ENCODE data around the gene BNIPL.

BNIPL gene

GRCh38 chr1:151026460-151026859, 9.9 kb upstream of the BNIPL start:
- H3K9me3 ChIP-seq, result no peaks in the 10 kb centered on the region
- peaks cover 96% of the 10 kb centered on the region for H3K36me3 ChIP-seq
- no peak overlapping the region for H3K9ac ChIP-seq

GRCh38 chr1:151032164-151032563, 4.2 kb upstream of the BNIPL start:
- no peaks in the 10 kb centered on the region for H4K20me1 ChIP-seq
- peaks cover 94% of the 10 kb centered on the region for H3K36me3 ChIP-seq
- H3K9me3 ChIP-seq, result no peaks in the 10 kb centered on the region
- H3K27me3 ChIP-seq, result no peaks in the 10 kb centered on the region
- no peak overlapping the region for H3K4me2 ChIP-seq
- H3K27ac ChIP-seq, result no peak overlapping the region
- no peak for TF ChIP-seq Cebpa-rat (IDR thresholded peaks at IDR 0.05)
- H3K9ac ChIP-seq, result no peak overlapping the region
- no peak overlapping the region for H3K4me3 ChIP-seq
- no peaks in the 10 kb centered on the region for H3K4me1 ChIP-seq

More at GRCh38 chr1:151026460-151026859, 9.9 kb upstream of the BNIPL start:
- Histone ChIP-seq H3K4me2 (no peak overlapping the region), H3K4me1 (no peaks in the 10 kb centered on the region), H4K20me1 (no peaks in the 10 kb centered on the region), H3K27me3 (no peaks in the 10 kb centered on the region), H3K27ac (no peak overlapping the region), H3K4me3 (no peak overlapping the region)
- TF ChIP-seq Cebpa-rat (IDR thresholded peaks at IDR 0.05), result no peak

DNA sequence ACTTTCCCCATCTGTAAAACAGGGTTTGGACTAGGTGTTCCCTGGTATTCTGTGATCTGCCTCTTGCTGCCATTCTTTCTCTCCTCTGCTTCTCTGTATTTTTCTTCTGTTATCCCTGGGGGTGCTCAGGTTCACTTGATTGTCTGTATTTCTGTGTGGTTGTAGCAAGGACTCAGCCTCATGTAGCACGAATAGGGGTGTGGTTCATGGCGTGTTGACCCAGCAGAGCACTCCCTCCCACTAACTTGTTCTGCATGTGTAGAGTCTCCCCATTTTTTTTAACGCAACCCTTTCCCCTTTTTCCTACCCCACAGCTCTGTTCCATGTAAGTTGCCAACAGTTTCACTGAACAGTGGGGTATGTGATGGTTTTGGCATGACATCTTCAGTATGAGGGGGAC, 1.2 kb upstream of the BNIPL start:
- Histone ChIP-seq H3K9me3 (no peaks in the 10 kb centered on the region), H3K27me3 (no peaks in the 10 kb centered on the region), H3K36me3 (peaks cover 69% of the 10 kb centered on the region), H3K9ac (no peak overlapping the region), H4K20me1 (no peaks in the 10 kb centered on the region), H3K4me1 (no peaks in the 10 kb centered on the region), H3K4me2 (no peak overlapping the region), H3K4me3 (no peak overlapping the region), H3K27ac (no peak overlapping the region)
- no peak for TF ChIP-seq Cebpa-rat (IDR thresholded peaks at IDR 0.05)

- Histone ChIP-seq H3K9ac (no peak overlapping the region), H4K20me1 (no peaks in the 10 kb centered on the region), H3K4me3 (no peak overlapping the region), H3K27me3 (no peaks in the 10 kb centered on the region), H3K36me3 (peaks cover 50% of the 10 kb centered on the region), H3K27ac (no peak overlapping the region), H3K4me1 (no peaks in the 10 kb centered on the region), H3K9me3 (no peaks in the 10 kb centered on the region), H3K4me2 (no peak overlapping the region)
- no peak for TF ChIP-seq Cebpa-rat (IDR thresholded peaks at IDR 0.05)
Measured at GRCh38 chr1:151037032-151037431, 646 bp downstream of the BNIPL start.

GRCh38 chr1:151039521-151039920, 3.1 kb downstream of the BNIPL start:
- H3K4me2 ChIP-seq, result no peak overlapping the region
- peaks cover 41% of the 10 kb centered on the region for H3K36me3 ChIP-seq
- H3K4me3 ChIP-seq, result no peak overlapping the region
- H3K4me1 ChIP-seq, result no peaks in the 10 kb centered on the region
- no peaks in the 10 kb centered on the region for H3K9me3 ChIP-seq
- no peaks in the 10 kb centered on the region for H3K27me3 ChIP-seq
- H3K9ac ChIP-seq, result no peak overlapping the region
- no peak overlapping the region for H3K27ac ChIP-seq
- TF ChIP-seq Cebpa-rat (IDR thresholded peaks at IDR 0.05), result no peak
- no peaks in the 10 kb centered on the region for H4K20me1 ChIP-seq

DNA sequence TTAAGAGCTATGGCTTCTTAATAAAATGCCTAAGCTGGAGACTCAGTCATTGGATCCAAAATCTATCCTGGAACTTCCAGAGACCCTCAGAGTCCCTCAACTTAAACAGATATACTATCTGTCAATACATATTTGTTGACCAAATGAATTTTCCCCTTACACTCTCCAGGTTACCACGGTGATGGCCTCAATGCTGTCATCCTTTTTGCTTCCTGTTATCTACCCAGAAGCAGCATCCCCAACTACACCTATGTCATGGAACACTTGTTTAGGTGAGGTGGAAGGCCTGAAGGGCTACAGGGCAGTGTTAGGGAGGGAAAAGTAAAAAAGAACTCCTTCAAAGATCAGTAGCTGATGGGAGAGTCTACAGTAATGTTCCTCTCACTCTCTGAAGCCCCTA, 6.8 kb downstream of the BNIPL start:
- no peak overlapping the region for H3K27ac ChIP-seq
- H3K9me3 ChIP-seq, result no peaks in the 10 kb centered on the region; the same call in 1 of the 2 replicates
- peaks cover 15% of the 10 kb centered on the region for H3K36me3 ChIP-seq
- H3K4me2 ChIP-seq, result no peak overlapping the region
- H3K27me3 ChIP-seq, result peaks cover 26% of the 10 kb centered on the region
- H4K20me1 ChIP-seq, result peaks cover 25% of the 10 kb centered on the region
- no peak overlapping the region for H3K9ac ChIP-seq
- TF ChIP-seq Cebpa-rat (IDR thresholded peaks at IDR 0.05), result no peak
- H3K4me3 ChIP-seq, result no peak overlapping the region
- H3K4me1 ChIP-seq, result peaks cover 7% of the 10 kb centered on the region; the same call in 1 of the 2 replicates

DNA sequence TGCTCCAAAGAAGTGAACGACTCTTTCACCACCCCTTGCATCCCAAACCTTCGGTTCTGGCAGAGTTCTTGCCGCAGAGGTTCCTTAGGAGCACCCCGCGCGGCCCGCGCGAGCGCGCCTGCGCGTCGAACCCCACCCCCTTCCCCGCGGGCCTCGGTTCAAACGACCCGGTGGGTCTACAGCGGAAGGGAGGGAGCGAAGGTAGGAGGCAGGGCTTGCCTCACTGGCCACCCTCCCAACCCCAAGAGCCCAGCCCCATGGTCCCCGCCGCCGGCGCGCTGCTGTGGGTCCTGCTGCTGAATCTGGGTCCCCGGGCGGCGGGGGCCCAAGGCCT, 11.2 kb downstream of the BNIPL start, which contains the start of gene C1orf56:
Gene C1orf56, plus strand, starts transcription at position 161 of the 334 bp plus-strand sequence. Its CDS starts 97 bp downstream, at position 258.
- H3K36me3 ChIP-seq, result peaks cover 49% of the 10 kb centered on the region
- peaks cover 11% of the 10 kb centered on the region; the same call in 1 of the 2 replicates for H3K4me1 ChIP-seq
- H3K27me3 ChIP-seq, result peaks cover 47% of the 10 kb centered on the region
- H3K4me2 ChIP-seq, result peak within 1 kb of the TSS; percentile 73
- no peak within 1 kb of the TSS for H3K27ac ChIP-seq
- no peak for TF ChIP-seq Cebpa-rat (IDR thresholded peaks at IDR 0.05)
- 0 out of 2 replicates have a peak within 1 kb of the TSS, but pooled peaks have one; percentile 5 for H3K9ac ChIP-seq
- peaks cover 61% of the 10 kb centered on the region for H4K20me1 ChIP-seq
- peak within 1 kb of the TSS; percentile 62 for H3K4me3 ChIP-seq
- peaks cover 5% of the 10 kb centered on the region; the same call in 1 of the 2 replicates for H3K9me3 ChIP-seq

DNA sequence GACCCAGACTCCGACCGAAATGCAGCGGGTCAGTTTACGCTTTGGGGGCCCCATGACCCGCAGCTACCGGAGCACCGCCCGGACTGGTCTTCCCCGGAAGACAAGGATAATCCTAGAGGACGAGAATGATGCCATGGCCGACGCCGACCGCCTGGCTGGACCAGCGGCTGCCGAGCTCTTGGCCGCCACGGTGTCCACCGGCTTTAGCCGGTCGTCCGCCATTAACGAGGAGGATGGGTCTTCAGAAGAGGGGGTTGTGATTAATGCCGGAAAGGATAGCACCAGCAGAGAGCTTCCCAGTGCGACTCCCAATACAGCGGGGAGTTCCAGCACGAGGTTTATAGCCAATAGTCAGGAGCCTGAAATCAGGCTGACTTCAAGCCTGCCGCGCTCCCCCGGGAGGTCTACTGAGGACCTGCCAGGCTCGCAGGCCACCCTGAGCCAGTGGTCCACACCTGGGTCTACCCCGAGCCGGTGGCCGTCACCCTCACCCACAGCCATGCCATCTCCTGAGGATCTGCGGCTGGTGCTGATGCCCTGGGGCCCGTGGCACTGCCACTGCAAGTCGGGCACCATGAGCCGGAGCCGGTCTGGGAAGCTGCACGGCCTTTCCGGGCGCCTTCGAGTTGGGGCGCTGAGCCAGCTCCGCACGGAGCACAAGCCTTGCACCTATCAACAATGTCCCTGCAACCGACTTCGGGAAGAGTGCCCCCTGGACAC, 11.7 kb downstream of the BNIPL start:
- Histone ChIP-seq H3K4me2 (peak overlapping the region; percentile 73), H4K20me1 (peaks cover 65% of the 10 kb centered on the region), H3K9me3 (peaks cover 5% of the 10 kb centered on the region; the same call in 1 of the 2 replicates), H3K36me3 (peaks cover 52% of the 10 kb centered on the region), H3K4me3 (peak overlapping the region; percentile 62), H3K27me3 (peaks cover 47% of the 10 kb centered on the region), H3K27ac (no peak overlapping the region), H3K9ac (0 out of 2 replicates have a peak overlapping the region, but pooled peaks have one; percentile 5), H3K4me1 (peaks cover 11% of the 10 kb centered on the region; the same call in 1 of the 2 replicates)
- TF ChIP-seq Cebpa-rat (IDR thresholded peaks at IDR 0.05), result no peak

DNA sequence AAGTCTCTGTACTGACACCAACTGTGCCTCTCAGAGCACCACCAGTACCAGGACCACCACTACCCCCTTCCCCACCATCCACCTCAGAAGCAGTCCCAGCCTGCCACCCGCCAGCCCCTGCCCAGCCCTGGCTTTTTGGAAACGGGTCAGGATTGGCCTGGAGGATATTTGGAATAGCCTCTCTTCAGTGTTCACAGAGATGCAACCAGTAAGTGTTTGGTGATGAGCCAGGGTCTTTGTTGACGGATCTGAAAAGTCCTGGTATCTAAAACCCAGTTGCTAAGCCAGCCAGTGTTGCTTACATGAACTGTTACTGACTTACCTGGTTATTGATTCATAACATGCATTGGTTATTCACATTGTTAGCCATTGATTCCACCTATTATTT, 12.3 kb downstream of the BNIPL start:
- TF ChIP-seq Cebpa-rat (IDR thresholded peaks at IDR 0.05), result no peak
- peaks cover 5% of the 10 kb centered on the region; the same call in 1 of the 2 replicates for H3K9me3 ChIP-seq
- peak overlapping the region; percentile 73 for H3K4me2 ChIP-seq
- peaks cover 11% of the 10 kb centered on the region; the same call in 1 of the 2 replicates for H3K4me1 ChIP-seq
- H3K27ac ChIP-seq, result no peak overlapping the region
- peaks cover 47% of the 10 kb centered on the region for H3K27me3 ChIP-seq
- no peak overlapping the region for H3K9ac ChIP-seq
- peaks cover 52% of the 10 kb centered on the region for H3K36me3 ChIP-seq
- peaks cover 70% of the 10 kb centered on the region for H4K20me1 ChIP-seq
- peak overlapping the region; percentile 62 for H3K4me3 ChIP-seq

GRCh38 chr1:151049458-151049857, 13.1 kb downstream of the BNIPL start:
- TF ChIP-seq Cebpa-rat (IDR thresholded peaks at IDR 0.05), result no peak
- Histone ChIP-seq H4K20me1 (peaks cover 79% of the 10 kb centered on the region), H3K4me1 (peaks cover 11% of the 10 kb centered on the region; the same call in 1 of the 2 replicates), H3K9ac (no peak overlapping the region), H3K27me3 (peaks cover 47% of the 10 kb centered on the region), H3K9me3 (peaks cover 5% of the 10 kb centered on the region; the same call in 1 of the 2 replicates), H3K27ac (no peak overlapping the region), H3K4me2 (no peak overlapping the region), H3K4me3 (no peak overlapping the region), H3K36me3 (peaks cover 54% of the 10 kb centered on the region)

Measured in BLaER1 (cell line).